Heart right ventricle (tissue), 16 donors: ENCODE results near the gene RNF180. TPM values are rescaled to one million over a fixed set of nuclear protein-coding genes. Genes with fewer than 3 reads are reported as not detected.

Source experiments
- ATAC-seq, 8 donors: fragments of 200-7000 bp; cut with Tn5 transposase; one replicate each; pipeline ENCODE4 v1.9.1; 2020; ENCODE audit warnings: mild to moderate bottlenecking in 8 of 8, moderate library complexity in 8 of 8, moderate number of reproducible peaks in 1 of 8
- DNase-seq, 2 donors: peaks; one replicate each; pipeline ENCODE4 v3.0.0-alpha.2; 2020
- H3K27ac ChIP-seq, 10 donors: fragments of 200-600 bp; sonication (generic) in 2 of 10; one replicate each; pipeline versions ENCODE4 v1.5.0 to v1.8.0; 2020 to 2022; ENCODE audit warnings: mild to moderate bottlenecking in 3 of 10
- H3K27me3 ChIP-seq, 7 donors: fragments of 200-600 bp; one replicate each; pipeline ENCODE4 v1.8.0; 2021 to 2022; ENCODE audit warnings: mild to moderate bottlenecking in 2 of 7
- H3K36me3 ChIP-seq, 9 donors: fragments of 200-600 bp; sonication (generic) in 1 of 9; one replicate each; pipeline versions ENCODE4 v1.5.0 to v1.8.0; 2020 to 2022; ENCODE audit warnings: mild to moderate bottlenecking in 2 of 9
- H3K4me1 ChIP-seq, 9 donors: fragments of 200-600 bp; sonication (generic) in 1 of 9; one replicate each; pipeline versions ENCODE4 v1.5.0 to v1.8.0; 2020 to 2022; ENCODE audit warnings: mild to moderate bottlenecking in 4 of 9
- H3K4me3 ChIP-seq, 10 donors: fragments of 200-600 bp; sonication (generic) in 2 of 10; one replicate each; pipeline versions ENCODE4 v1.5.0 to v1.8.0; 2020 to 2022; ENCODE audit warnings: mild to moderate bottlenecking in 7 of 10, moderate library complexity in 2 of 10
- H3K9me3 ChIP-seq, 11 donors: fragments of 200-600 bp in 10 of 11; sonication (generic) in 2 of 11; one replicate each; pipeline versions ENCODE4 v1.5.0 to v1.8.0; 2013 to 2022; ENCODE audit warnings: mild to moderate bottlenecking in 2 of 11, control low read depth in 1 of 11, moderate library complexity in 1 of 11
- CTCF ChIP-seq, 9 donors: fragments of 200-600 bp; sonication (generic) in 2 of 9; IDR thresholded peaks; one replicate each; pipeline versions ENCODE4 v1.5.0 to v1.8.0; 2021 to 2022; ENCODE audit warnings: antibody characterized with exemption in 9 of 9, mild to moderate bottlenecking in 5 of 9, moderate library complexity in 1 of 9
- WGBS, 2 donors: extraction: QIAGEN DNeasy Blood & Tissue Kit; methylation state at CpG; one replicate each; pipeline ENCODE4 v1.1.7; 2013; ENCODE audit warnings: inconsistent platforms in 1 of 2; 5-methylcytosine and 5-hydroxymethylcytosine counted together
- intact Hi-C, 10 donors: fragments of 100-400 bp; cut with DNase I; formaldehyde crosslinking; loops; one replicate each; pipeline versions ENCODE4 v1.11.1 to v1.14.2; 2022
- polyA plus RNA-seq, 2 donors: library from polyadenylated mRNA; stranded (reverse); fragments of 200-250 nt; gene quantifications; one replicate each; pipeline ENCODE4 v1.2.3, GENCODE V29; 2013
- total RNA-seq, 10 donors: library from RNA; stranded (reverse); fragmentation: NEBNext Ultra II Directional in 3 of 10; extraction: Animal tissue kit (Norgen Biotek cat#: 25700) in 3 of 10; gene quantifications; one replicate each; pipeline versions ENCODE4 v1.2.1 to v1.2.4, GENCODE V29; 2021 to 2023
- donor health status: Arrhythmogenic right ventricular cardiomyopathy.
- donor health status: ischemic (EF 13 %, LVEDD 7.1; RV severe dilation, severe dysfunction).
- donor health status: healthy with polysubstance abuse.
- donor health status: DM: no; HTN: yes; CAD: no.
- donor health status: DM: no; HTN: no; CAD: no.
- donor health status: ischemic (EF 25% LVEDD 6.9; RV normal size, moderate dysfunction).
- donor health status: ischemic (EF 25% LVEDD 5.7; RV mildly dilated, moderate dysfunction).
- donor health status: healthy.
- donor health status: DM: yes; HTN: yes; CAD: no.
- donor health status: Ischemic cardiomyopathy.
- donor health status: ischemic (EF 35%, LVEDD 5.7; RV mildly dilated, moderate dysfunction).
- donor health status: nonischemic (EF 11% LVEDD 7.7; RV severe dilation, severe dysfunction).
- donor health status: DM: yes; HTN: yes; CAD: no.
- donor health status: PGD.
- donor health status: ischemic (EF 29% LVEDD 5.4; RV normal size, mild dysfunction).
- donor health status: nonischemic (EF 23%, LVEDD 6.1; RV moderate dilation, normal function).

Gene RNF180
- total and polyA plus RNA-seq, 12 donors: 1.0 to 20.6 (median 13.7) TPM

GRCh38 chr5:64144425-64145215 lies 21.0 kb upstream of the RNF180 start:
- Histone ChIP-seq H3K4me3 (no peak overlapping the region), H3K27ac (no peak overlapping the region), H3K4me1 (peaks cover 3 to 28% (median 11%) of the 10 kb centered on the region in 9 donors), H3K9me3 (no peaks in the 10 kb centered on the region), H3K36me3 (no peaks in the 10 kb centered on the region), H3K27me3 (no peaks in the 10 kb centered on the region)
- TF ChIP-seq CTCF (IDR thresholded peaks at IDR 0.05): no peak
- DNase-seq (no peak), ATAC-seq (peak in 7 of 8 donors; percentile 23 to 92 (median 79))
- intact Hi-C loops: loop anchor here in 9 of 10 donors (5.0 to 10.0 kb wide), 7 partner anchors 60 to 640 kb away; no protein-coding TSS in a partner anchor
- 11 to 13% methylated on average over 1 of the region's 1 CpG for WGBS, 2 donors

GRCh38 chr5:64145216-64145895 lies 20.3 kb upstream of the RNF180 start:
- H3K9me3 ChIP-seq: no peaks in the 10 kb centered on the region
- no peaks in the 10 kb centered on the region for H3K36me3 ChIP-seq
- no peaks in the 10 kb centered on the region for H3K27me3 ChIP-seq
- no peak for ATAC-seq
- intact Hi-C loops: loop anchor here in 9 of 10 donors (5.0 to 10.0 kb wide), 6 partner anchors 59 to 639 kb away; no protein-coding TSS in a partner anchor
- WGBS, 2 donors: 43 to 61% methylated on average over 4 of the region's 4 CpGs
- H3K4me3 ChIP-seq: no peak overlapping the region
- DNase-seq: no peak
- H3K4me1 ChIP-seq: peaks cover 3 to 28% (median 11%) of the 10 kb centered on the region in 9 donors
- TF ChIP-seq CTCF (IDR thresholded peaks at IDR 0.05): no peak
- H3K27ac ChIP-seq: no peak overlapping the region

- Histone ChIP-seq H3K27me3 (no peaks in the 10 kb centered on the region), H3K36me3 (no peaks in the 10 kb centered on the region), H3K27ac (no peak overlapping the region), H3K9me3 (no peaks in the 10 kb centered on the region), H3K4me3 (no peak overlapping the region), H3K4me1 (peaks cover 3 to 28% (median 11%) of the 10 kb centered on the region in 9 donors)
- no peak for TF ChIP-seq CTCF (IDR thresholded peaks at IDR 0.05)
- intact Hi-C loops: loop anchor here in 9 of 10 donors (2.0 to 10.0 kb wide), 7 partner anchors 57 to 637 kb away; no protein-coding TSS in a partner anchor
- DNase-seq: no peak
- WGBS, 2 donors: 78 to 80% methylated on average over 2 of the region's 2 CpGs
- ATAC-seq: no peak
Observed at GRCh38 chr5:64147379-64147778, 18.3 kb upstream of the RNF180 start.

- H3K4me3 ChIP-seq: no peak overlapping the region
- peak; percentile 39 to 81 (median 65) for ATAC-seq
- no peaks in the 10 kb centered on the region for H3K27me3 ChIP-seq
- 13% methylated on average over 7 of the region's 7 CpGs for WGBS, 2 donors
- intact Hi-C loops: loop anchor here (2.0 to 10.0 kb wide), 10 partner anchors 57 to 637 kb away; no protein-coding TSS in a partner anchor
- H3K4me1 ChIP-seq: peaks cover 3 to 28% (median 11%) of the 10 kb centered on the region in 9 donors
- TF ChIP-seq CTCF (IDR thresholded peaks at IDR 0.05): peak; percentile 40 to 88 (median 79)
- H3K27ac ChIP-seq: no peak overlapping the region
- H3K36me3 ChIP-seq: no peaks in the 10 kb centered on the region
- H3K9me3 ChIP-seq: peaks cover 0 to under 1% (median 0%) of the 10 kb centered on the region in 11 donors
- peak; percentile 44 to 63 for DNase-seq
Observed at GRCh38 chr5:64147849-64148441, 17.7 kb upstream of the RNF180 start.
